ENCODE results near the gene SVOPL.

- TF ChIP-seq POLR2A (IDR thresholded peaks at IDR 0.05) (no peak), CTCF (IDR thresholded peaks at IDR 0.05) (no peak)
These were observed 31.8 kb downstream of the SVOPL start for GRCh38 chr7:138669364-138669763.

All from upper lobe of left lung (tissue), 4 donors.